22Rv1 (cell line): Measurements from ENCODE around the gene LRRC56.

ENCODE experiments used
- H3K27ac ChIP-seq: fragments of 450-650 bp; 2 replicates; pipeline ENCODE4 v1.5.1; 2017
- CTCF ChIP-seq: fragments of 450-650 bp; IDR thresholded peaks from 2 replicates; pipeline ENCODE4 v1.5.1; 2017; ENCODE audit warnings: mild to moderate bottlenecking
- ZFX ChIP-seq: fragments of 450-650 bp; IDR thresholded peaks from 2 replicates; pipeline ENCODE4 v1.6.1; 2017; ENCODE audit warnings: antibody characterized with exemption, borderline replicate concordance

Gene LRRC56

DNA sequence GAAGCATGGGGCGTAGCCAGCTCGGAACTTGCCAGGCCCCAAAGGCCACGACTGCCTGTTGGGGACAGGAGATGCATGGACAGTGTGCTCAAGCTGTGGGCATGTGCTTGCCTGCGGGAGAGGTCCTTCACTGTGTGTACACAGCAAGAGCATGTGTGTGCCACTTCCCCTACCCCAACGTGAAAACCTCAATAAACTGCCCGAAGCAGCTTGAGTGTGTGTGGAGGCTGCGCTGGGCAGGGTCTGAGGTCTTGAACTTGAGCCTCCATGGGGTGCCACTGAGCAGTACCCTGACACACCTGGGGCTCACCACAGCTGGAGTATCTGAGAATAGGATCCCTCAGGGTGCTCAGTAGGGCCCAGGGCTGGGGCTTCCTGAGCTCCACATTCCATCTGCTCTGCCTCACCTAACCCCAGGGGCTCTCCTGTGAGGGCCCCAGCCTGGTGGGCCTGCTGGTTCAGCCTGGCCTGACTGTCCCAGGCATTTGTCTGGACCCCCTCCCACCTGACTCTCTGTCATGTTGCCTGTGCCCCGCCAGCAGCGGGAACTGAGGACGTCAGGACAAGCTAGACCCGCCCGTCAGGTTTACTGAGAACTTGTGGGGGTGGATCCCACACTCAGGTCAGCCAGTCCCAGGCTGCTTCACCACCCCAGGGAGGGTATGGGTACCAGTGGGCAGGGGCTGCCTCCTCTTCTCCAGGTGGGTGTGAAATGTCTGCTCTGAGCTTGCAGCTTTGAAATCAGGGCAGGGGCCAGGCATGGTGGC, 26.7 kb downstream of the LRRC56 start:
- H3K27ac ChIP-seq = peak overlapping the region; percentile 98
- TF ChIP-seq CTCF (no peak), ZFX (no peak)

- TF ChIP-seq ZFX (no peak), CTCF (0 out of 2 replicates have a peak, but pooled peaks have one; percentile 23)
- H3K27ac ChIP-seq = peak overlapping the region; percentile 98
Measured at GRCh38 chr11:565921-566509, 28.7 kb downstream of the LRRC56 start.

GRCh38 chr11:567011-567628, 29.8 kb downstream of the LRRC56 start:
- H3K27ac ChIP-seq = peak overlapping the region; percentile 98
- TF ChIP-seq CTCF (no peak), ZFX (no peak)

DNA sequence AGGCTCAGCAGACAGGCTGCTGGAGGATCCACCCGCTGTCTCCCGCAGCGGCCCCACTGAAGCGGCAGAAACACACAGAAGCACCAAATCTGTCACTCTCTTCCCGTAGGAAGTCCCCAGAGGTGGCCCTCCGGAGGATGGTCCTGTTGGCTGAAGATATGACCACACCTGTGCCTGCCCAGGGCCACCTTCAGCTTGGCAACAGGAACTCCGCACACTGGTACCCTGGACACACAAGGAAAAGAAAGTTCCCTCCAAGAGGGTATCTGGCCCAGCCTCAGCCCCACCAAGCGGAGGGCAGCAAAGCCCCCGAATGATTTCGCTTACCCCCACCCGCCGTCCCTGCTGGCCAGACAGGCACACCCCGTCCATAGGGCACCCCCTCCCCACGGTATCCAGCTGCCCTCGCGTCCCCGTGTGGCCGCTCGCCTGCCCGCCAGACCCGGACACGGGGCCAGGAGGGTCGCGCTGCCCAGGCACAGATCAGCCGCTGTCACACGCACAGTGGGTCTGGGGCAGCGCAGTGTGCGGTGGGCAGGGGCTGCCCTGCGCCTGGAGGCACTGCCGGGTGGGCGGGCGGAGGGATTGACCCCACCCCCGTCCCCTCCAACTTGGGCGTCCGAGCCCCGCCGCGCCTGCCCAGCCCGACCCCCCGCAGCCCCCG, 30.4 kb downstream of the LRRC56 start:
- peak overlapping the region; percentile 98 for H3K27ac ChIP-seq
- TF ChIP-seq CTCF = no peak
- TF ChIP-seq ZFX = no peak

DNA sequence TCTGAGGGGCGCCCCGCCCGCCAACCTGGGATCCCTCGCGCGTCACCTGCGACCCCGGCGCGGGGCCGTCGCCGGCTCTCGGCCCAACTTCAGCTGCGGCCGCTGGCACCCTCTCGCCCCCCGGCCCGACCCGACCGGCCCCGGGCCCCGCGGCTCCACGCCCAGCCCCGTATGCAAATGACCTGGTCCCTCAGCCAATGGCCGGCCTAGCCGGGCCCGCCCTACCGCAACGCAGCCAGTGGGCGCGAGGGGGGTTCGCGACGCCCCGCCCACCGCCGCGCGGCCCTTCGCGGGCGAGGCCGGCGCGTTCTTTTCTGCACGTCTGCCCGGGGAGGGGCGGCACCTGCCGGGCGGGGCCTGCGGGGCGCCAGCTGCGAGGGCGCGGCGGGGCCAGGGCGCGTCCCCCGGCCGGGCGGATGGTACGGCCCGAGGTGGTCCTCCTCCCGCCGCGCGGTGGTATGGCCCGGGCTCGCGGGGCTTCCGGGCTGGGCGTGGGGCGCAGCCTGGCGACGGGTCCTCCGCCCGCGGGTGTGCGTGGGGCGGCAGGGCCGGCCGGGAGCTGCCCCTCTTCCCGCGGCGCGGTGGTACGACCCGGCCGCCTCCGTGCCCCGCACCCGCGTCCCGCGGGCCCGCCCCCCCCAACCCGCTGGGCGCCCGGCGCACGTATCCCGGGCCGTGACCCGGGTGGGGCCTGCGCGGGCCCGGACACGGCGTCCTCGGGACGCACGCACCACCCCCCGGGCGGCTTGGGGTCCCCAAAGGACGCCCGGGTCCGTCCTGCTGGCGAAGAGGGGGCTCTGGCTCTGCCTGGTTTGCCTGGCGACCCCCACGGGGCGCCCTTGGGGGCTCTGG, 31.2 kb downstream of the LRRC56 start:
- H3K27ac ChIP-seq = peak overlapping the region; percentile 98

More for the DNA sequence above, 31.2 kb downstream of the LRRC56 start:
- no peak for TF ChIP-seq ZFX
- TF ChIP-seq CTCF = no peak
